Heart left ventricle (tissue), 13 donors: ENCODE measurements around the gene ACTA2.

Experiments
- POLR2A ChIP-seq, 2 donors: fragments of 450-650 bp; IDR thresholded peaks; one replicate each; pipeline ENCODE4 v1.6.1; 2017; ENCODE audit warnings: antibody characterized with exemption in 2 of 2, mild to moderate bottlenecking in 2 of 2, moderate library complexity in 2 of 2
- TF ChIP-seq, protein P1 (sequence below), 12 donors: fragments of 200-600 bp; sonication (generic) in 4 of 12; IDR thresholded peaks; one replicate each; pipeline versions ENCODE4 v1.5.0 to v1.8.0; 2018 to 2022; ENCODE audit warnings: antibody characterized with exemption in 12 of 12, mild to moderate bottlenecking in 5 of 12
- donor health status: ischemic (EF 13 %, LVEDD 7.1; RV severe dilation, severe dysfunction).
- donor health status: DM: no; HTN: yes; CAD: no.
- donor health status: DM: no; HTN: no; CAD: no.
- donor health status: ischemic (EF 25% LVEDD 6.9; RV normal size, moderate dysfunction).
- donor health status: ischemic (EF 25% LVEDD 5.7; RV mildly dilated, moderate dysfunction).
- donor health status: ischemic (EF 35%, LVEDD 5.7; RV mildly dilated, moderate dysfunction).
- donor health status: nonischemic (EF 11% LVEDD 7.7; RV severe dilation, severe dysfunction).
- donor health status: DM: yes; HTN: yes; CAD: no.
- donor health status: PGD.
- donor health status: ischemic (EF 29% LVEDD 5.4; RV normal size, mild dysfunction).
- donor health status: nonischemic (EF 23%, LVEDD 6.1; RV moderate dilation, normal function).

DNA sequence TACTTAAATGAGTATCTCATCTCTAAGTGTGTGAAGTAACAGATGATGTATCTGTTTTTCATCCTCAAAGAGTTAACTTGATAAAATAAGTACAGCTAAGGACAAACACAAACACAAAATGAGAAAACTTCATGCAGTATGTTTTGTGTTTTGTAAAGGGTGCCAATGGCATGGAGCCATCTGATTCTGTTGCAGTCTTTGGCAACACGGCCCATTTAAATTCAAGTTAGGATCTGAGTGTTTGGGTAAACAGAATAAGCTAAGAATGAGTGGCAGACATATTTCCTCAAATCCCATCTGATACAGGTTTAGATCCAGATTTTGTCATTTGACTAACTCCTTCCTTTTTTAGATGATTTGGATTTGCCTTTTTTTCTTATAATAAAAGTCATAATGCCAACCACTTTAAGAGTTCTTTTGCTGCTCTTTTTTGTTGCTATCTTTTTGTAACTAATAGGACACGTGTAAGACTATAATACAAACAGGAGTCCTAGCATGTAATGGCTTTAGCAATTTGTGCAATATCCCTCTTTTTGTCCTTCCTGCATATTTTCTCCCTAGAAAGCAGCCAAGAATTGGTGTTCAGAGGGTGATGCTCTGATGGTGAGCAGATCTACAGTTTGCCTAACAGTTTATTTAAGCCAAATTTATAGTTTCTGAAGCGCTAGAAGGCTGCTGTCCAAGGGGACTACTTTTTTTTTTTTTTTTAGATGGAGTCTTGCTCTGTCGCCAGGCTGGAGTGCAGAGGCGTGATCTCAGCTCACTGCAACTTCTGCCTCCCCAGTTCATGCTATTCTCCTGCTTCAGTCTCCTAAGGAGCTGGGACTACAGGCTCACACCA lies 18.9 kb upstream of the ACTA2 start:
- TF ChIP-seq, protein P1, sequence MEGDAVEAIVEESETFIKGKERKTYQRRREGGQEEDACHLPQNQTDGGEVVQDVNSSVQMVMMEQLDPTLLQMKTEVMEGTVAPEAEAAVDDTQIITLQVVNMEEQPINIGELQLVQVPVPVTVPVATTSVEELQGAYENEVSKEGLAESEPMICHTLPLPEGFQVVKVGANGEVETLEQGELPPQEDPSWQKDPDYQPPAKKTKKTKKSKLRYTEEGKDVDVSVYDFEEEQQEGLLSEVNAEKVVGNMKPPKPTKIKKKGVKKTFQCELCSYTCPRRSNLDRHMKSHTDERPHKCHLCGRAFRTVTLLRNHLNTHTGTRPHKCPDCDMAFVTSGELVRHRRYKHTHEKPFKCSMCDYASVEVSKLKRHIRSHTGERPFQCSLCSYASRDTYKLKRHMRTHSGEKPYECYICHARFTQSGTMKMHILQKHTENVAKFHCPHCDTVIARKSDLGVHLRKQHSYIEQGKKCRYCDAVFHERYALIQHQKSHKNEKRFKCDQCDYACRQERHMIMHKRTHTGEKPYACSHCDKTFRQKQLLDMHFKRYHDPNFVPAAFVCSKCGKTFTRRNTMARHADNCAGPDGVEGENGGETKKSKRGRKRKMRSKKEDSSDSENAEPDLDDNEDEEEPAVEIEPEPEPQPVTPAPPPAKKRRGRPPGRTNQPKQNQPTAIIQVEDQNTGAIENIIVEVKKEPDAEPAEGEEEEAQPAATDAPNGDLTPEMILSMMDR (IDR thresholded peaks at IDR 0.05) = no peak
- no peak for TF ChIP-seq POLR2A (IDR thresholded peaks at IDR 0.05)
